HG03064 (cell line): ENCODE results near the gene TNFRSF6B.
"Not testable (repeated sequence)": the region's sequence is repeated elsewhere in the genome, so short reads cannot be mapped to it uniquely, and the experiment has no call there.

ENCODE experiments used
- ATAC-seq: cut with Tn5 transposase; IDR thresholded peaks from one replicate; pipeline ENCODE4 v1.9.1; 2021; ENCODE audit warnings: low read depth; ENCODE audit not compliant: unreplicated experiment

Gene TNFRSF6B

GRCh38 chr20:63696628-63697356 is at the start of gene TNFRSF6B:
Gene TNFRSF6B (plus strand): TSS chr20:63696652. CDS start chr20:63696768, 116 bp downstream.
- no peak for ATAC-seq

- ATAC-seq = no peak
Observed at GRCh38 chr20:63648190-63648589, 48.3 kb upstream of the TNFRSF6B start.

GRCh38 chr20:63648895-63649589 is 47.4 kb upstream of the TNFRSF6B start:
- ATAC-seq = no peak

GRCh38 chr20:63650486-63650885 is 46.0 kb upstream of the TNFRSF6B start:
- ATAC-seq = not testable (repeated sequence)

GRCh38 chr20:63651942-63652191 is 44.6 kb upstream of the TNFRSF6B start:
- no peak for ATAC-seq

GRCh38 chr20:63652192-63652980 is 44.1 kb upstream of the TNFRSF6B start:
- ATAC-seq = no peak

- ATAC-seq = no peak
Observed at GRCh38 chr20:63653041-63653973, 43.1 kb upstream of the TNFRSF6B start, which contains the start of gene STMN3. Gene STMN3 (minus strand): TSS chr20:63653424. CDS start chr20:63653345, 79 bp downstream.

GRCh38 chr20:63653974-63654668 is 42.3 kb upstream of the TNFRSF6B start:
- no peak for ATAC-seq

GRCh38 chr20:63655249-63655648 is 41.2 kb upstream of the TNFRSF6B start:
- no peak for ATAC-seq

- no peak for ATAC-seq
Observed at GRCh38 chr20:63656451-63656850, 40.0 kb upstream of the TNFRSF6B start.

GRCh38 chr20:63657260-63657936 is 39.1 kb upstream of the TNFRSF6B start:
- no peak for ATAC-seq

- ATAC-seq = peak; percentile 82
Observed at GRCh38 chr20:63657937-63658748, 38.3 kb upstream of the TNFRSF6B start, which contains the start of gene RTEL1. Gene RTEL1 (plus strand): TSS chr20:63658312. CDS start chr20:63659403, 1,091 bp downstream.

- ATAC-seq = peak; percentile 27
Observed at GRCh38 chr20:63658749-63659187, 37.7 kb upstream of the TNFRSF6B start.

GRCh38 chr20:63659370-63659769 is 37.1 kb upstream of the TNFRSF6B start:
- no peak for ATAC-seq

GRCh38 chr20:63660174-63660573 is 36.3 kb upstream of the TNFRSF6B start:
- ATAC-seq = not testable (repeated sequence)

- no peak for ATAC-seq
Observed at GRCh38 chr20:63660622-63661021, 35.8 kb upstream of the TNFRSF6B start.

GRCh38 chr20:63661108-63661507 is 35.3 kb upstream of the TNFRSF6B start:
- ATAC-seq = no peak
